Measurements from ENCODE around the gene ZNRF3.

Gene ZNRF3

DNA sequence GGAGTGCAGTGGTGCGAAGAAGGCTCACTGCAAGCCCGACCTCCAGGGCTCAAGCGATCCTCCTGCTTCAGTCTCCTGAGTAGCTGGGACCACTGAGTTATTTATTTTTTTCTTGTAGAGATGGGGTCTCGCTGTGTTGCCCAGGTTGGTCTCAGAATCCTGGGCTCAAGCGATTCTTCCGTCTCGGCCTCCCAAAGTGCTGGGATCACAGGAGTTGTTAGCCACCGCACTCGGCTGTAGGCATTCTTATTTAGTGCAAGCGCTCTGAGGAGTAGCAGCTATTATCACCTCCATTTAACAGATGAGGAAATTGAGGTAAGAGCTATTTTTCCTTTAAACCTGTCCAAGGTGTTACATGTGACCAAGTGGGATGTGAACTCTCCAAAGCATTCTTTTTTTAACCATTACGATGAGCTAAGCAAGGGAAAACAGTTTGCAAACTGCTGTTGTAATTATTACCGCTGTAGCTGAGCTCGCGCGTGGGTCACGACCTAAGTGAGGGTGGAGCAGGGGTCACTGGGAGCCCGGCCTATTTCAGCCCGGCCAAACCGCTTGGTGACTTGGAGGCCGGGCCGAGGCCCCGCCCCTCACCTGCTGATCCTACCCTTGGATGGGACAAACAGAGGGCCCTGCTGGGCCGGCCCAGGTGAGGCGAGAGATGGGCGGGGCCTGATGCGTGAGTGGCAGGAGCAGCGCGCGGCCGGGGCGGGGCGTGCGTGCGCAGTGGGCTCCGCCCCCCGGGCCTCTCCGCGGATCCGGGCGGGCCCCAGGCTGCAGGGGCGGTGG, 189.0 kb downstream of the ZNRF3 start (continued):
- TF ChIP-seq, protein P1, sequence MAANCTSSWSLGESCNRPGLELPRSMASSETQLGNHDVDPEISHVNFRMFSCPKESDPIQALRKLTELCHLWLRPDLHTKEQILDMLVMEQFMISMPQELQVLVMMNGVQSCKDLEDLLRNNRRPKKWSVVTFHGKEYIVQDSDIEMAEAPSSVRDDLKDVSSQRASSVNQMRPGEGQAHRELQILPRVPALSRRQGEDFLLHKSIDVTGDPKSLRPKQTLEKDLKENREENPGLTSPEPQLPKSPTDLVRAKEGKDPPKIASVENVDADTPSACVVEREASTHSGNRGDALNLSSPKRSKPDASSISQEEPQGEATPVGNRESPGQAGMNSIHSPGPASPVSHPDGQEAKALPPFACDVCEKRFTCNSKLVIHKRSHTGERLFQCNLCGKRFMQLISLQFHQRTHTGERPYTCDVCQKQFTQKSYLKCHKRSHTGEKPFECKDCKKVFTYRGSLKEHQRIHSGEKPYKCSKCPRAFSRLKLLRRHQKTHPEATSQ (tag by site-specific recombination; IDR thresholded peaks at IDR 0.05) = no peak
- TF ChIP-seq ZNF239 (tag by site-specific recombination; IDR thresholded peaks at IDR 0.05) (no peak), KLF8 (tag by site-specific recombination; IDR thresholded peaks at IDR 0.05) (0 out of 2 replicates have a peak, but pooled peaks have one; percentile 21)
- TF ChIP-seq, protein P2, sequence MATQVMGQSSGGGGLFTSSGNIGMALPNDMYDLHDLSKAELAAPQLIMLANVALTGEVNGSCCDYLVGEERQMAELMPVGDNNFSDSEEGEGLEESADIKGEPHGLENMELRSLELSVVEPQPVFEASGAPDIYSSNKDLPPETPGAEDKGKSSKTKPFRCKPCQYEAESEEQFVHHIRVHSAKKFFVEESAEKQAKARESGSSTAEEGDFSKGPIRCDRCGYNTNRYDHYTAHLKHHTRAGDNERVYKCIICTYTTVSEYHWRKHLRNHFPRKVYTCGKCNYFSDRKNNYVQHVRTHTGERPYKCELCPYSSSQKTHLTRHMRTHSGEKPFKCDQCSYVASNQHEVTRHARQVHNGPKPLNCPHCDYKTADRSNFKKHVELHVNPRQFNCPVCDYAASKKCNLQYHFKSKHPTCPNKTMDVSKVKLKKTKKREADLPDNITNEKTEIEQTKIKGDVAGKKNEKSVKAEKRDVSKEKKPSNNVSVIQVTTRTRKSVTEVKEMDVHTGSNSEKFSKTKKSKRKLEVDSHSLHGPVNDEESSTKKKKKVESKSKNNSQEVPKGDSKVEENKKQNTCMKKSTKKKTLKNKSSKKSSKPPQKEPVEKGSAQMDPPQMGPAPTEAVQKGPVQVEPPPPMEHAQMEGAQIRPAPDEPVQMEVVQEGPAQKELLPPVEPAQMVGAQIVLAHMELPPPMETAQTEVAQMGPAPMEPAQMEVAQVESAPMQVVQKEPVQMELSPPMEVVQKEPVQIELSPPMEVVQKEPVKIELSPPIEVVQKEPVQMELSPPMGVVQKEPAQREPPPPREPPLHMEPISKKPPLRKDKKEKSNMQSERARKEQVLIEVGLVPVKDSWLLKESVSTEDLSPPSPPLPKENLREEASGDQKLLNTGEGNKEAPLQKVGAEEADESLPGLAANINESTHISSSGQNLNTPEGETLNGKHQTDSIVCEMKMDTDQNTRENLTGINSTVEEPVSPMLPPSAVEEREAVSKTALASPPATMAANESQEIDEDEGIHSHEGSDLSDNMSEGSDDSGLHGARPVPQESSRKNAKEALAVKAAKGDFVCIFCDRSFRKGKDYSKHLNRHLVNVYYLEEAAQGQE (tag by site-specific recombination; IDR thresholded peaks at IDR 0.05) = no peak
- TF ChIP-seq, protein P3, sequence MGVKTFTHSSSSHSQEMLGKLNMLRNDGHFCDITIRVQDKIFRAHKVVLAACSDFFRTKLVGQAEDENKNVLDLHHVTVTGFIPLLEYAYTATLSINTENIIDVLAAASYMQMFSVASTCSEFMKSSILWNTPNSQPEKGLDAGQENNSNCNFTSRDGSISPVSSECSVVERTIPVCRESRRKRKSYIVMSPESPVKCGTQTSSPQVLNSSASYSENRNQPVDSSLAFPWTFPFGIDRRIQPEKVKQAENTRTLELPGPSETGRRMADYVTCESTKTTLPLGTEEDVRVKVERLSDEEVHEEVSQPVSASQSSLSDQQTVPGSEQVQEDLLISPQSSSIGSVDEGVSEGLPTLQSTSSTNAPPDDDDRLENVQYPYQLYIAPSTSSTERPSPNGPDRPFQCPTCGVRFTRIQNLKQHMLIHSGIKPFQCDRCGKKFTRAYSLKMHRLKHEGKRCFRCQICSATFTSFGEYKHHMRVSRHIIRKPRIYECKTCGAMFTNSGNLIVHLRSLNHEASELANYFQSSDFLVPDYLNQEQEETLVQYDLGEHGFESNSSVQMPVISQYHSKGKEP (tag by site-specific recombination; IDR thresholded peaks at IDR 0.05) = no peak

DNA sequence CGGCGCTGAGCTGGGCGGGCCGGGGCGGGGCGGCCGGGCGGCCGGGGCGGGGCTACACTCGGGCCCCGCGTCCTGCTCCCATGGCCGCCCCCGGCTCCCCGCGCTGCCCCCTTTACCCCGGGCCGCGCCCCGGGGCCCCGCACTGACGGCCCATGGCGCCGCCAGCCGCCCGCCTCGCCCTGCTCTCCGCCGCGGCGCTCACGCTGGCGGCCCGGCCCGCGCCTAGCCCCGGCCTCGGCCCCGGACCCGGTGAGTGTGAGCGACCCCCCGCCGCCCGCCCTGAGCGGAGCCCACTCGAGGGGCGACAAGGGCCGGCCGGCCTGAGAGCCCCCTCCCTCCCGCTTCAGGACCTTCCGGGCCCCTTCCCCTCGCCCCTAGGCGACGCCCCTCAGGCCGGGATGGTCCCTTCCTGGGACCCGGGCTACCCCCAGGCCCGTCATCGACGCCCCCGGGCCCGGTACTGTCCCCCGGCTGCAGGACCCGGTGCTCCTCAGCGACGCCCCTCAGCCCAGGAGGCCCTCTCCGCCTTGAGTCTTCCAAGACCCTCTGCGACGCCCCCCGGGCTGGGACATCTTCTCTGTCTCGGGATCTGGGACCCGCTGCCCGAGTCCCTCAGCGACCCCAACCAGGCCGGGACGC, 189.7 kb downstream of the ZNRF3 start, which contains the start of gene KREMEN1:
Gene KREMEN1 (plus strand): TSS at position 57 of the 639 bp plus-strand sequence. CDS start 96 bp downstream, at position 153.
- POLR2A ChIA-PET = interaction anchor here (0.9 to 1.4 kb wide), 4 partner anchors 10 to 191 kb away, joined by 3 to 4 read pairs (median 4); no protein-coding TSS in a partner anchor
- CTCF ChIA-PET = interaction anchor here (0.6 to 1.5 kb wide), 3 partner anchors 32 to 81 kb away, joined by 3 to 6 read pairs (median 5); no protein-coding TSS in a partner anchor
- H3K9me3 ChIP-seq (ENCODE audit: control insufficient read depth, insufficient read depth, low read depth, low read length) = no peaks in the 10 kb centered on the region
- H3K4me1 ChIP-seq (ENCODE audit: control insufficient read depth, insufficient read depth, low read length) = no peaks in the 10 kb centered on the region; the same call in 1 of the 2 replicates
- H3K36me3 ChIP-seq (ENCODE audit: control insufficient read depth in 2 of 2, insufficient read depth in 1 of 2, low read length in 2 of 2) = no peaks in the 10 kb centered on the region; a peak in 1 of 3 replicates
- H3K4me3 ChIP-seq (ENCODE audit: low read depth, low read length) = peak within 1 kb of the TSS; percentile 65
- peak within 1 kb of the TSS; percentile 63; the same call in 1 of the 2 replicates for H3K27ac ChIP-seq (ENCODE audit: extremely low read depth, low read depth, low read length)
- TF ChIP-seq ZNF2 (tag by site-specific recombination; IDR thresholded peaks at IDR 0.05) (no peak), ZNF677 (tag by site-specific recombination; IDR thresholded peaks at IDR 0.05) (no peak), ZNF184 (tag by site-specific recombination; IDR thresholded peaks at IDR 0.05) (no peak), ZNF654 (tag by site-specific recombination; IDR thresholded peaks at IDR 0.05; ENCODE audit: low read depth) (no peak), ZNF132 (tag by site-specific recombination; IDR thresholded peaks at IDR 0.05; ENCODE audit: borderline replicate concordance) (no peak), ZBTB48 (tag by site-specific recombination; IDR thresholded peaks at IDR 0.05) (no peak), ZNF221 (tag by site-specific recombination; IDR thresholded peaks at IDR 0.05; ENCODE audit: borderline replicate concordance) (no peak), ZNF530 (tag by site-specific recombination; IDR thresholded peaks at IDR 0.05; ENCODE audit: low read depth) (no peak), ZNF585B (tag by site-specific recombination; IDR thresholded peaks at IDR 0.05) (no peak), ZBTB20 (tag by site-specific recombination; IDR thresholded peaks at IDR 0.05) (peak; percentile 28; the same call in 1 of the 2 replicates), ZBTB17 (tag by site-specific recombination; IDR thresholded peaks at IDR 0.05) (no peak), RBAK (tag by site-specific recombination; IDR thresholded peaks at IDR 0.05) (no peak), GLIS2 (tag by site-specific recombination; IDR thresholded peaks at IDR 0.05) (peak; percentile 58; the same call in 1 of the 2 replicates)
- TF ChIP-seq, protein P4, sequence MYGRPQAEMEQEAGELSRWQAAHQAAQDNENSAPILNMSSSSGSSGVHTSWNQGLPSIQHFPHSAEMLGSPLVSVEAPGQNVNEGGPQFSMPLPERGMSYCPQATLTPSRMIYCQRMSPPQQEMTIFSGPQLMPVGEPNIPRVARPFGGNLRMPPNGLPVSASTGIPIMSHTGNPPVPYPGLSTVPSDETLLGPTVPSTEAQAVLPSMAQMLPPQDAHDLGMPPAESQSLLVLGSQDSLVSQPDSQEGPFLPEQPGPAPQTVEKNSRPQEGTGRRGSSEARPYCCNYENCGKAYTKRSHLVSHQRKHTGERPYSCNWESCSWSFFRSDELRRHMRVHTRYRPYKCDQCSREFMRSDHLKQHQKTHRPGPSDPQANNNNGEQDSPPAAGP (tag by site-specific recombination; IDR thresholded peaks at IDR 0.05) = no peak
- TF ChIP-seq, protein P5, sequence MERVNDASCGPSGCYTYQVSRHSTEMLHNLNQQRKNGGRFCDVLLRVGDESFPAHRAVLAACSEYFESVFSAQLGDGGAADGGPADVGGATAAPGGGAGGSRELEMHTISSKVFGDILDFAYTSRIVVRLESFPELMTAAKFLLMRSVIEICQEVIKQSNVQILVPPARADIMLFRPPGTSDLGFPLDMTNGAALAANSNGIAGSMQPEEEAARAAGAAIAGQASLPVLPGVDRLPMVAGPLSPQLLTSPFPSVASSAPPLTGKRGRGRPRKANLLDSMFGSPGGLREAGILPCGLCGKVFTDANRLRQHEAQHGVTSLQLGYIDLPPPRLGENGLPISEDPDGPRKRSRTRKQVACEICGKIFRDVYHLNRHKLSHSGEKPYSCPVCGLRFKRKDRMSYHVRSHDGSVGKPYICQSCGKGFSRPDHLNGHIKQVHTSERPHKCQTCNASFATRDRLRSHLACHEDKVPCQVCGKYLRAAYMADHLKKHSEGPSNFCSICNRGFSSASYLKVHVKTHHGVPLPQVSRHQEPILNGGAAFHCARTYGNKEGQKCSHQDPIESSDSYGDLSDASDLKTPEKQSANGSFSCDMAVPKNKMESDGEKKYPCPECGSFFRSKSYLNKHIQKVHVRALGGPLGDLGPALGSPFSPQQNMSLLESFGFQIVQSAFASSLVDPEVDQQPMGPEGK (tag by site-specific recombination; IDR thresholded peaks at IDR 0.05) = peak; percentile 16; the same call in 1 of the 2 replicates
- TF ChIP-seq, protein P6, sequence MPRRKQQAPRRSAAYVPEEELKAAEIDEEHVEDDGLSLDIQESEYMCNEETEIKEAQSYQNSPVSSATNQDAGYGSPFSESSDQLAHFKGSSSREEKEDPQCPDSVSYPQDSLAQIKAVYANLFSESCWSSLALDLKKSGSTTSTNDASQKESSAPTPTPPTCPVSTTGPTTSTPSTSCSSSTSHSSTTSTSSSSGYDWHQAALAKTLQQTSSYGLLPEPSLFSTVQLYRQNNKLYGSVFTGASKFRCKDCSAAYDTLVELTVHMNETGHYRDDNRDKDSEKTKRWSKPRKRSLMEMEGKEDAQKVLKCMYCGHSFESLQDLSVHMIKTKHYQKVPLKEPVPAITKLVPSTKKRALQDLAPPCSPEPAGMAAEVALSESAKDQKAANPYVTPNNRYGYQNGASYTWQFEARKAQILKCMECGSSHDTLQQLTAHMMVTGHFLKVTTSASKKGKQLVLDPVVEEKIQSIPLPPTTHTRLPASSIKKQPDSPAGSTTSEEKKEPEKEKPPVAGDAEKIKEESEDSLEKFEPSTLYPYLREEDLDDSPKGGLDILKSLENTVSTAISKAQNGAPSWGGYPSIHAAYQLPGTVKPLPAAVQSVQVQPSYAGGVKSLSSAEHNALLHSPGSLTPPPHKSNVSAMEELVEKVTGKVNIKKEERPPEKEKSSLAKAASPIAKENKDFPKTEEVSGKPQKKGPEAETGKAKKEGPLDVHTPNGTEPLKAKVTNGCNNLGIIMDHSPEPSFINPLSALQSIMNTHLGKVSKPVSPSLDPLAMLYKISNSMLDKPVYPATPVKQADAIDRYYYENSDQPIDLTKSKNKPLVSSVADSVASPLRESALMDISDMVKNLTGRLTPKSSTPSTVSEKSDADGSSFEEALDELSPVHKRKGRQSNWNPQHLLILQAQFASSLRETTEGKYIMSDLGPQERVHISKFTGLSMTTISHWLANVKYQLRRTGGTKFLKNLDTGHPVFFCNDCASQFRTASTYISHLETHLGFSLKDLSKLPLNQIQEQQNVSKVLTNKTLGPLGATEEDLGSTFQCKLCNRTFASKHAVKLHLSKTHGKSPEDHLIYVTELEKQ (tag by site-specific recombination; IDR thresholded peaks at IDR 0.05; ENCODE audit: borderline replicate concordance) = no peak
